ENCODE measurements around the gene TMEM14A.
A peak's percentile ranks its signal among the peaks of the same experiment; 100 is the strongest.
"Not testable (repeated sequence)": the region's sequence is repeated elsewhere in the genome, so short reads cannot be mapped to it uniquely, and the experiment has no call there.

Gene TMEM14A

GRCh38 chr6:52671676-52672075 is 763 bp downstream of the TMEM14A start:
- Histone ChIP-seq H3K4me3 (ENCODE audit: low read depth, low read length) (peak overlapping the region; percentile 87), H3K27me3 (replicated peaks) (no peaks in the 10 kb centered on the region), H3K27ac (no peak overlapping the region), H3K36me3 (replicated peaks) (no peaks in the 10 kb centered on the region)
- in situ Hi-C loops (cut with HindIII; ENCODE audit: low pct_ligation_motif_present, low sequenced_read_pairs) = loop anchor here (25.0 kb wide), 2 partner anchors 259 to 384 kb away; partner anchors contain the start of genes EFHC1 and MCM3
- DNase-seq = no peak
- no peak for TF ChIP-seq CTCF (IDR thresholded peaks at IDR 0.05; ENCODE audit: low read depth, low read length, missing control alignments)

- no peak overlapping the region for H3K4me3 ChIP-seq (ENCODE audit: low read depth, low read length)
- no peaks in the 10 kb centered on the region for H3K27me3 ChIP-seq (replicated peaks)
- no peaks in the 10 kb centered on the region for H3K36me3 ChIP-seq (replicated peaks)
- no peak for TF ChIP-seq CTCF (IDR thresholded peaks at IDR 0.05; ENCODE audit: low read depth, low read length, missing control alignments)
- in situ Hi-C loops (cut with HindIII; ENCODE audit: low pct_ligation_motif_present, low sequenced_read_pairs) = loop anchor here (25.0 kb wide), 2 partner anchors 260 to 385 kb away; partner anchors contain the start of genes EFHC1 and MCM3
- H3K27ac ChIP-seq = no peak overlapping the region
- DNase-seq = no peak
These were observed 1.6 kb downstream of the TMEM14A start for GRCh38 chr6:52672412-52673025.

- DNase-seq = no peak
- no peak overlapping the region for H3K4me3 ChIP-seq (ENCODE audit: low read depth, low read length)
- no peaks in the 10 kb centered on the region for H3K36me3 ChIP-seq (replicated peaks)
- no peak overlapping the region for H3K27ac ChIP-seq
- in situ Hi-C loops (cut with HindIII; ENCODE audit: low pct_ligation_motif_present, low sequenced_read_pairs) = loop anchor here (25.0 kb wide), 2 partner anchors 262 to 387 kb away; partner anchors contain the start of genes EFHC1 and MCM3
- TF ChIP-seq CTCF (IDR thresholded peaks at IDR 0.05; ENCODE audit: low read depth, low read length, missing control alignments) = no peak
- no peaks in the 10 kb centered on the region for H3K27me3 ChIP-seq (replicated peaks)
These were observed 3.8 kb downstream of the TMEM14A start for GRCh38 chr6:52674666-52675065.

- Histone ChIP-seq H3K27ac (no peak overlapping the region), H3K27me3 (replicated peaks) (no peaks in the 10 kb centered on the region), H3K36me3 (replicated peaks) (no peaks in the 10 kb centered on the region), H3K4me3 (ENCODE audit: low read depth, low read length) (no peak overlapping the region)
- peak; percentile 2 for TF ChIP-seq CTCF (IDR thresholded peaks at IDR 0.05; ENCODE audit: low read depth, low read length, missing control alignments)
- in situ Hi-C loops (cut with HindIII; ENCODE audit: low pct_ligation_motif_present, low sequenced_read_pairs) = no loop called here
- no peak for DNase-seq
These were observed 4.5 kb downstream of the TMEM14A start for GRCh38 chr6:52675372-52675771.

GRCh38 chr6:52676631-52677030 is 5.7 kb downstream of the TMEM14A start:
- H3K27me3 ChIP-seq (replicated peaks); in situ Hi-C loops (cut with HindIII; ENCODE audit: low pct_ligation_motif_present, low sequenced_read_pairs); DNase-seq; H3K27ac ChIP-seq; H3K36me3 ChIP-seq (replicated peaks); H3K4me3 ChIP-seq (ENCODE audit: low read depth, low read length): not testable (repeated sequence)

GRCh38 chr6:52681416-52681815 is 10.5 kb downstream of the TMEM14A start:
- Histone ChIP-seq H3K36me3 (replicated peaks) (no peaks in the 10 kb centered on the region), H3K27me3 (replicated peaks) (no peaks in the 10 kb centered on the region), H3K27ac (no peak overlapping the region), H3K4me3 (ENCODE audit: low read depth, low read length) (no peak overlapping the region)
- no peak for TF ChIP-seq CTCF (IDR thresholded peaks at IDR 0.05; ENCODE audit: low read depth, low read length, missing control alignments)
- no peak for DNase-seq
- in situ Hi-C loops (cut with HindIII; ENCODE audit: low pct_ligation_motif_present, low sequenced_read_pairs) = no loop called here
